PC-9 (cell line): ENCODE data around the gene TAOK2.

ENCODE experiments used
- CTCF ChIP-seq: fragments of 200-600 bp; sonication (generic); conservative IDR thresholded peaks from 2 replicates; pipeline ENCODE4 v1.6.1; 2017; ENCODE audit warnings: mixed run types, antibody characterized with exemption, mild to moderate bottlenecking, moderate library complexity
- EZH2 ChIP-seq: fragments of 200-600 bp; sonication (generic); IDR thresholded peaks from 2 replicates; pipeline ENCODE4 v1.8.0; 2017; ENCODE audit warnings: antibody characterized with exemption, low read depth

- no peak for TF ChIP-seq CTCF
- TF ChIP-seq EZH2 = no peak
Observed at GRCh38 chr16:29972992-29973383, 680 bp upstream of the TAOK2 start.
